Psoas muscle (tissue), 8 donors: ENCODE data around the gene EML4. TPM values are rescaled to one million over a fixed set of nuclear protein-coding genes. Genes with fewer than 3 reads are reported as not detected.

Source experiments
- ATAC-seq, 4 donors: fragments of 200-7000 bp; cut with Tn5 transposase; one replicate each; pipeline ENCODE4 v1.9.1; 2020; ENCODE audit warnings: moderate library complexity in 3 of 4, mild to moderate bottlenecking in 2 of 4
- DNase-seq, 2 donors: peaks; one replicate each; pipeline ENCODE4 v3.0.0-alpha.2; 2020
- H3K27ac ChIP-seq: fragments of 200-600 bp; one replicate; pipeline ENCODE4 v1.8.0; 2022
- H3K27me3 ChIP-seq, 3 donors: fragments of 200-600 bp in 1 of 3; one replicate each; pipeline versions ENCODE4 v1.6.1 to v1.8.0; 2013 to 2022; ENCODE audit warnings: low read length in 2 of 3, mild to moderate bottlenecking in 2 of 3, moderate library complexity in 1 of 3; ENCODE audit not compliant: insufficient read depth in 3 of 3
- H3K36me3 ChIP-seq, 2 donors: fragments of 200-600 bp in 1 of 2; one replicate each; pipeline versions ENCODE4 v1.6.1 to v1.8.0; 2013 to 2022; ENCODE audit warnings: low read depth in 1 of 2, mild to moderate bottlenecking in 1 of 2, moderate library complexity in 1 of 2; ENCODE audit not compliant: insufficient read depth in 1 of 2
- H3K4me1 ChIP-seq: fragments of 200-600 bp; one replicate; pipeline ENCODE4 v1.8.0; 2022
- H3K4me3 ChIP-seq: fragments of 200-600 bp; one replicate; pipeline ENCODE4 v1.8.0; 2022; ENCODE audit warnings: mild to moderate bottlenecking
- H3K9me3 ChIP-seq: fragments of 200-600 bp; one replicate; pipeline ENCODE4 v1.8.0; 2022
- WGBS, 3 donors: extraction: QIAGEN DNeasy Blood & Tissue Kit; methylation state at CpG; one replicate each; pipeline versions ENCODE4 v1.1.6 to v1.1.7; 2013; 5-methylcytosine and 5-hydroxymethylcytosine counted together
- intact Hi-C, 2 donors: fragments of 100-400 bp; cut with DNase I; formaldehyde crosslinking; loops; one replicate each; pipeline versions ENCODE4 v1.11.0 to v1.14.2; 2022
- polyA plus RNA-seq, 3 donors: library from polyadenylated mRNA; stranded (reverse); fragments of 200-250 nt; gene quantifications; one replicate each; pipeline ENCODE4 v1.2.3, GENCODE V29; 2013
- total RNA-seq, 4 donors: library from RNA; stranded (reverse); fragmentation: NEBNext Ultra II Directional in 2 of 4; extraction: Animal tissue kit (Norgen Biotek cat#: 25700) in 2 of 4; gene quantifications; one replicate each; pipeline versions ENCODE4 v1.2.1 to v1.2.4, GENCODE V29; 2021 to 2023
- TF ChIP-seq, protein P1 (sequence below): fragments of 200-600 bp; IDR thresholded peaks from one replicate; pipeline ENCODE4 v1.8.0; 2022; ENCODE audit warnings: antibody characterized with exemption
- donor health status: healthy with polysubstance abuse.
- donor health status: DM: no; HTN: no; CAD: no; lungs with moderate emphysema.
- donor health status: Bipolar disorder and iron deficiency.
- donor health status: healthy.
- donor health status: DM: yes; HTN: yes; CAD: no.
- donor health status: DM: no; HTN: no; CAD: no.
- donor health status: DM: no; HTN: no; CAD: no.
- donor health status: DM: yes; HTN: yes; CAD: no.

The EML4 gene
- total and polyA plus RNA-seq, 7 donors, result 2.7 to 8.9 (median 5.0) TPM

DNA sequence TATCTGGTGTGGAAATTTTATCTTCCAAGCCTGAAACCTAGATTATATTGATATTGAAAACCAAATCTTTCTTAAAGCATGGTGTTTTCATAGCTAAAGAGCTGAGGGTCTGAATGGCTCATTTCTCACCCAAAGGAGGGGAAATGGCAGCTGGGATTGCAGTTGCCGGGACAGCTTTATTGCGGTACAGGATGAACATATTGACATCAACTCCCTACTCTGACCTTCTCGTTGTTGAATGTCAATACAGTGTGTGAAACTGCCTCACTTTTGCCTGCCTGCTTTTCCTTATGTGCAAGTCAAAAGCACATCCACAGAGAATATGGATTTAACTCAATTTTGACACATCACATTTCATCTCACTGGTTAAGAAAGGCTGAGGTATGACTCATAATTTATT is 195.5 kb downstream of the EML4 start:
- no peaks in the 10 kb centered on the region for H3K27me3 ChIP-seq
- TF ChIP-seq, protein P1, sequence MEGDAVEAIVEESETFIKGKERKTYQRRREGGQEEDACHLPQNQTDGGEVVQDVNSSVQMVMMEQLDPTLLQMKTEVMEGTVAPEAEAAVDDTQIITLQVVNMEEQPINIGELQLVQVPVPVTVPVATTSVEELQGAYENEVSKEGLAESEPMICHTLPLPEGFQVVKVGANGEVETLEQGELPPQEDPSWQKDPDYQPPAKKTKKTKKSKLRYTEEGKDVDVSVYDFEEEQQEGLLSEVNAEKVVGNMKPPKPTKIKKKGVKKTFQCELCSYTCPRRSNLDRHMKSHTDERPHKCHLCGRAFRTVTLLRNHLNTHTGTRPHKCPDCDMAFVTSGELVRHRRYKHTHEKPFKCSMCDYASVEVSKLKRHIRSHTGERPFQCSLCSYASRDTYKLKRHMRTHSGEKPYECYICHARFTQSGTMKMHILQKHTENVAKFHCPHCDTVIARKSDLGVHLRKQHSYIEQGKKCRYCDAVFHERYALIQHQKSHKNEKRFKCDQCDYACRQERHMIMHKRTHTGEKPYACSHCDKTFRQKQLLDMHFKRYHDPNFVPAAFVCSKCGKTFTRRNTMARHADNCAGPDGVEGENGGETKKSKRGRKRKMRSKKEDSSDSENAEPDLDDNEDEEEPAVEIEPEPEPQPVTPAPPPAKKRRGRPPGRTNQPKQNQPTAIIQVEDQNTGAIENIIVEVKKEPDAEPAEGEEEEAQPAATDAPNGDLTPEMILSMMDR, result no peak
- intact Hi-C loops, result loop anchor here (5.0 to 10.0 kb wide), 2 partner anchors 522 to 530 kb away; no protein-coding TSS in a partner anchor
- ATAC-seq, result no peak
- H3K9me3 ChIP-seq, result no peaks in the 10 kb centered on the region
- H3K4me1 ChIP-seq, result peaks cover 9% of the 10 kb centered on the region
- H3K4me3 ChIP-seq, result no peak overlapping the region
- H3K36me3 ChIP-seq, result no peaks in the 10 kb centered on the region
- WGBS, 3 donors, result 37 to 44% (median 43%) methylated on average over 3 of the region's 3 CpGs
- no peak for DNase-seq
- no peak overlapping the region for H3K27ac ChIP-seq

GRCh38 chr2:42366411-42366810 is 197.3 kb downstream of the EML4 start:
- TF ChIP-seq, protein P1, result no peak
- intact Hi-C loops, result loop anchor here in 1 of 2 donors (10.0 kb wide), 1 partner anchor 532 kb away; no protein-coding TSS in a partner anchor
- no peak for DNase-seq
- H3K27ac ChIP-seq, result no peak overlapping the region
- H3K4me3 ChIP-seq, result no peak overlapping the region
- no peaks in the 10 kb centered on the region for H3K9me3 ChIP-seq
- no peaks in the 10 kb centered on the region for H3K27me3 ChIP-seq
- peaks cover 5% of the 10 kb centered on the region for H3K4me1 ChIP-seq
- no peak for ATAC-seq
- H3K36me3 ChIP-seq, result no peaks in the 10 kb centered on the region

GRCh38 chr2:42367835-42368234 is 198.7 kb downstream of the EML4 start:
- TF ChIP-seq, protein P1, result no peak
- no peak overlapping the region for H3K4me3 ChIP-seq
- no peaks in the 10 kb centered on the region for H3K36me3 ChIP-seq
- no peak for DNase-seq
- H3K27me3 ChIP-seq, result no peaks in the 10 kb centered on the region
- 23 to 29% (median 25%) methylated on average over 3 of the region's 3 CpGs for WGBS, 3 donors
- intact Hi-C loops, result loop anchor here in 1 of 2 donors (10.0 kb wide), 1 partner anchor 533 kb away; no protein-coding TSS in a partner anchor
- no peak overlapping the region for H3K27ac ChIP-seq
- H3K9me3 ChIP-seq, result no peaks in the 10 kb centered on the region
- no peaks in the 10 kb centered on the region for H3K4me1 ChIP-seq
- ATAC-seq, result no peak

DNA sequence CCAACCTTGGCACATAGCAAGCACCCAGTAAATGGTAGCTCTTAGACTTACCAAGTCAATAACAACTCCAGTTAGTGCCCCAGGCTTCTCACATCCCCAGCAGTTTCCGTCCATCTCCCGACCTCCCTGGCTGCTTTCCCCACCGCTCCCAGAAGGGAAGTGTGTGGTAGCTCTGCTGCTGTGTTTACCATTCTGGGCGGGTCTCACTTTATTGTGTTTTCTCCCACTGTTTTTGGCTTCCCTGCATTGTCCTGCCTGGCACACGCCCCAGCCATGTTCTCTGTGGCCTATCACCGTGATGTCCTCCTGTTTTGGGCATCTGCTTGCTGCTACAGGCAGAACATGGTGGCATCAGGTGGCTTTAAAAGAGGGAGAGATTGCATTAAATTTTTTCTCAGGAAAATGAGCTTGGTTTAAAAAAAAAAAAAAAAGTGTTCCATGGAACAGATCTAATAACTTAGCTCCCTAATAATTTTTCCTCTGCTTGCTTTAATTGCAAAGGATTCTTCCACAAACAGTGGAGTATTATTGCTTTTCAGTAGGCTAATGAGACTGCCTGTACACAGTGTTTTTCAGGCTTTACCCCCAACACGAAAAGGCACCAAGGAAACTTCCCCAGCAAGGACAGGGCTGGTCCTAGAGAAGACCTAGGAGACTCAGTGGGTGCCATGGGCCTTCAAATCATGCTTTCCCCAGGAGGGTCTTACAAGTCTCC is 199.8 kb downstream of the EML4 start:
- H3K9me3 ChIP-seq, result no peaks in the 10 kb centered on the region
- no peaks in the 10 kb centered on the region for H3K4me1 ChIP-seq
- no peak overlapping the region for H3K27ac ChIP-seq
- no peaks in the 10 kb centered on the region for H3K36me3 ChIP-seq
- no peaks in the 10 kb centered on the region for H3K27me3 ChIP-seq
- ATAC-seq (no peak), DNase-seq (no peak)
- TF ChIP-seq, protein P1, result no peak
- intact Hi-C loops, result loop anchor here in 1 of 2 donors (10.0 kb wide), 1 partner anchor 534 kb away; no protein-coding TSS in a partner anchor
- no peak overlapping the region for H3K4me3 ChIP-seq
- 54 to 62% (median 61%) methylated on average over 7 of the region's 7 CpGs for WGBS, 3 donors
